Adipose tissue (tissue), 3 donors: ENCODE results near the gene R3HDML. TPM values are rescaled to one million over a fixed set of nuclear protein-coding genes. Genes with fewer than 3 reads are reported as not detected.
"Not testable (repeated sequence)": the region's sequence is repeated elsewhere in the genome, so short reads cannot be mapped to it uniquely, and the experiment has no call there.

ENCODE experiments used
- H3K27ac ChIP-seq: one replicate; pipeline ENCODE4 v1.5.1; 2013; ENCODE audit warnings: low read depth, low read length
- WGBS, 3 donors: extraction: QIAGEN DNeasy Blood & Tissue Kit; methylation state at CpG; one replicate each; pipeline ENCODE4 v1.1.7; 2013; 5-methylcytosine and 5-hydroxymethylcytosine counted together
- polyA plus RNA-seq, 3 donors: library from polyadenylated mRNA; stranded (reverse); fragments of 200-250 nt; gene quantifications; one replicate each; pipeline ENCODE4 v1.2.3, GENCODE V29; 2013
- donor health status: healthy with polysubstance abuse.
- donor health status: Bipolar disorder and iron deficiency.
- donor health status: healthy.

R3HDML gene
- polyA plus RNA-seq, 3 donors: not detected

DNA sequence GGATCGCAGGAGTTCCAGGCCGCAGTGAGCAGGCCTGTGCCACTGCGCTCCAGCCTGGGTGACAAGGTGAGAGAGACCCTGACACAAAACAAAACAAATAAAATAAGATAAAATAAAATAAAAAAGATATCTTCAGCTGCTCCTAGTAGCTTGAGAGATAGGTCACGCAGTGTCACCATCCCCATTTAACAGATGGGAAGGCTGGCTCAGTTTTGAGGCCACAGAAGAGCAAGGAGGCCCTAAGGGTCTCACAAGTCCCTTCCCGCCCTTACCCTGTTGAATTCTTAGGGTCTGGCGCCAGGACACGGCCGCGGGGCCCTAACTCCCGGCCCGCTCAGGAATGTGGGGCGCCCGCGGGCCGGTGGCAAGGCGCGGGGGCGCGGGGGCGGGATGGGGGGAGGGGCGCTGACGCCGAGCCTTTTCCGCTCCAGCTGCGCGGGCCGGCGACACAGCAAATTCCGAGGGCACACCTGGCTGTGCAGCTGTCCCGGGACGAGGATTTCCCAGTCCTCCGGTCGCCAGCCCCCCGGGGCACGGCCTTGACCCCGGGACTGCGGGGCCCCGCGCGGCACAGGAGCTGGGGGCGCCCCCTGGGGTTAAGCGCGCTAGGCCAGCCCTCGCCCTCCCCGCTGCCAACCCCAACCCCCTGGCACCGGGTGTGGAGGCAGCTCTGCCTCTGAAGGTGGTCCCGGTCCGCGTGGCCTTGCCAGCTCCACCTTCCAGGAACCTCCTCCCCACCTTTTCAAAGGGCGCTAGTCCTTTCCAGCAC, 10.3 kb upstream of the R3HDML start:
- no peak overlapping the region for H3K27ac ChIP-seq
- 12 to 15% (median 12%) methylated on average over 47 to 50 of the region's 50 CpGs for WGBS, 3 donors

DNA sequence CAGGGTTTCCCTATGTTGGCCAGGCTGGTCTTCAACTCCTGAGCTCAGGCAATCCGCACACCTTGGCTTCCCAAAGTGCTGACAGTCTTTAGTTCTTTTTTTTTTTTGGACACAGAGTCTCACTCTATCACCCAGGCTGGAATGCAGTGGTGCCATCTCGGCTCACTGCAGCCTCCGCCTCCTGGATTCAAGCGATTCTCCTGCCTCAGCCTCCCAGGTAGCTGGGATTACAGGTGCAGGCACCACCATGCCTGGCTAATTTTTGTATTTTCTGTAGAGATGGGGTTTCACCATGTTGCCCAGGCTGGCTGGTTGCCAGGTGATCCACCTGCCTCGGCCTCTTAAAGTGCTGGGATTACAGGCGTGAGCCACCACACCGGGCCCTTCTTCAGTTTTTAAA, 9.1 kb upstream of the R3HDML start:
- 87 to 93% (median 92%) methylated on average over 7 of the region's 7 CpGs for WGBS, 3 donors
- H3K27ac ChIP-seq: not testable (repeated sequence)

- 79 to 90% (median 88%) methylated on average over 4 of the region's 4 CpGs for WGBS, 3 donors
- H3K27ac ChIP-seq: no peak overlapping the region
Observed at GRCh38 chr20:44328428-44328827, 8.4 kb upstream of the R3HDML start.

- H3K27ac ChIP-seq: no peak overlapping the region
- WGBS, 3 donors: 79 to 93% (median 92%) methylated on average over 2 of the region's 2 CpGs
Observed at GRCh38 chr20:44331201-44331600, 5.6 kb upstream of the R3HDML start.

- 30 to 58% (median 42%) methylated on average over 8 of the region's 8 CpGs for WGBS, 3 donors
- no peak overlapping the region for H3K27ac ChIP-seq
Observed at GRCh38 chr20:44334306-44334705, 2.5 kb upstream of the R3HDML start.

DNA sequence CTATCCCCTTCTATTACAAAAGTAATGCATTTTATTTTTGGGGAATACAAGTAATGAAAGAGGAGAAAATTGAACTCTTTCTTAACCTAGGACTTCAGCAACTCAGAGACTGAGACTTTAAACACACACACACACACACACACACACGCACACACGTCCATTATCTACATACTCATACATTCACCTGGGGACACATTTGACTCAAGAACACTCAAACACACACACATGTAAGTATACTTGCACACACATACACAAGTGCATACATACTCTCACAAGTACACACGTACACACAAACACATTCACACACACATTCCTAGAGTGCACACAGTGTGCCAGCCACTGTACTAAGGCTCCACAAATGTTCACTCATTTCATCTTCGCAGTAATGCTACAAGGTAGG, 2.1 kb upstream of the R3HDML start:
- WGBS, 3 donors: 76 to 87% (median 76%) methylated on average over 4 of the region's 4 CpGs
- H3K27ac ChIP-seq: no peak overlapping the region

- H3K27ac ChIP-seq: no peak overlapping the region
- WGBS, 3 donors: 78 to 88% (median 81%) methylated on average over 2 of the region's 2 CpGs
Observed at GRCh38 chr20:44335675-44336074, 1.2 kb upstream of the R3HDML start.

DNA sequence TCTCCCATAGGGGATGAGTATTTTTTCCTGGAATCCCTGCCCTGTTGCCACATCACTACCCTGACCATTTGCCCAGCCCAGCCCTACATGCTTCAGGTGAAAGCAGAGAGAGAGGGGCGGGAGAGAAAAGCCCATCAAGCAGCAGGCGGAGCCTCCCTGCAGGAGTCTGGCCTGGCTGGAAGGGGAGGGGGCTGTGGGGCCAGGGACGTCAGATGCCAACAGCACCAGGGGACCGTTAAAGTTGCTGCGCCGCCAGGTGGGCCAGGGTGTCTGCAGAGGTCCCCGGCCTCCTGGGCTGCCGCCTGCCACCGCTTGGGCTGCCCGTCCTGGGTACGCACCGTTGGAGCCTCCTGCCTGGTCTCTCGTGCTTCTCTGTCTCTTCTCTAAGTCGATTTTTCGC, 757 bp upstream of the R3HDML start:
- 33 to 55% (median 38%) methylated on average over 7 to 15 of the region's 15 CpGs for WGBS, 3 donors
- no peak overlapping the region for H3K27ac ChIP-seq

- no peak overlapping the region for H3K27ac ChIP-seq
- WGBS, 3 donors: 53 to 72% (median 56%) methylated on average over 6 of the region's 6 CpGs
Observed at GRCh38 chr20:44342248-44342647, 5.4 kb downstream of the R3HDML start.

DNA sequence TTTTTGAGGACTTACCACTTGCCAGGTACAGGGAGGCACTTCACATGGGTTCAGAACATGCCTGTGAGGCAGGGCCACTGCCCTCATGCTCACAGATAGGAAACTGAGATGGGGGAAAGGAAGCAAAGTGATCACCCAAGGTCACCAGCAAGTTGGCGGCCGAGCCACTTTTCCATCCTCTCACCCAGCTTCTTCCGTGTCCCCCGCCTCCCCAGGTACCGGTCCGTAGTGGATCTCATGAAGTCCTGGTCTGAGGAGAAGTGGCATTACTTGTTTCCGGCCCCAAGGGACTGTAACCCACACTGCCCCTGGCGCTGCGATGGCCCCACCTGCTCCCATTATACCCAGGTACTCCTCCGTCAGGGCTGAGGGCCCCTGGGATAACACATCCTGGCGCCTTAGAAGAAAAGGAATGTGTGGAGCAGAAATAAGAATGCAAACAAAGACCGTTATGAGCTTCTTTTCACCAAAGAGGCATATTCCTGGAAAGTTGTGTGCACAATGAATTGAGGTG, 6.4 kb downstream of the R3HDML start:
- 81 to 87% (median 83%) methylated on average over 12 of the region's 12 CpGs for WGBS, 3 donors
- no peak overlapping the region for H3K27ac ChIP-seq

DNA sequence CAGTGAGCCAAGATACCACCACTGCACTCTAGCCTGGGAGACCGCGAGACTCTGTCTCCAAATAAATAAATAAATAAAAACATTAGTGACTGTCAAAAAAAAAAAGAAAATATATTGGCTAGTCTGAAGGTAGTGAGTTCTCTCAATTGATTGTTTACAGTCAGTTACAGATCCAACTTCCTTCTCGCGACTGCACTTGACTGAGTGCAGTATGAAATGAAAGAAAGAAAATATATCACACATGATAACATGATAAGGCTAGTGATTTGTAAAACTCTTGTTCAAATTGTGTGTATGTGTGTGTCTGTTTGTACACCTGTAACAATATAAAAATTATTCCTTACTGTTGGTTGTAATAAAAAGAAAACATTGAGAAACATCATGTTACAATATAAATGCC, 7.9 kb downstream of the R3HDML start:
- 68 to 75% (median 73%) methylated on average over 4 of the region's 4 CpGs for WGBS, 3 donors
- no peak overlapping the region for H3K27ac ChIP-seq

DNA sequence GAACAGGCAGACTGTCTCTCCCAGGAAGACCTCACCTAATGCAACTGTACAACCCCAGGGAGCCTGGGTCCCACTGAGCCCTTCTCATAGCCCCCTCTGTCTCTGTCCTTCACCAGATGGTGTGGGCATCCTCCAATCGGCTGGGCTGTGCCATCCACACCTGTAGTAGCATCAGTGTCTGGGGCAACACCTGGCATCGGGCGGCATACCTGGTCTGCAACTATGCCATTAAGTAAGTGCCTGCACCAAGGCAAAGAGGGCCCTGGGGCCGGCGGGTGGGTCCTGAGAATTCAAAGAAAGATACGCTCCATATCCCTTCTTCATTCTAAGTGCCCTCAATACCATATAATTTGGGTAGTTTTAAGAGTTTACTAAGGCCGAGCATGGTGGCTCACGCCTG, 8.3 kb downstream of the R3HDML start:
- no peak overlapping the region for H3K27ac ChIP-seq
- WGBS, 3 donors: 90 to 93% (median 90%) methylated on average over 8 of the region's 8 CpGs

- H3K27ac ChIP-seq: not testable (repeated sequence)
- 88 to 96% (median 94%) methylated on average over 10 of the region's 10 CpGs for WGBS, 3 donors
Observed at GRCh38 chr20:44345941-44346340, 9.1 kb downstream of the R3HDML start.

DNA sequence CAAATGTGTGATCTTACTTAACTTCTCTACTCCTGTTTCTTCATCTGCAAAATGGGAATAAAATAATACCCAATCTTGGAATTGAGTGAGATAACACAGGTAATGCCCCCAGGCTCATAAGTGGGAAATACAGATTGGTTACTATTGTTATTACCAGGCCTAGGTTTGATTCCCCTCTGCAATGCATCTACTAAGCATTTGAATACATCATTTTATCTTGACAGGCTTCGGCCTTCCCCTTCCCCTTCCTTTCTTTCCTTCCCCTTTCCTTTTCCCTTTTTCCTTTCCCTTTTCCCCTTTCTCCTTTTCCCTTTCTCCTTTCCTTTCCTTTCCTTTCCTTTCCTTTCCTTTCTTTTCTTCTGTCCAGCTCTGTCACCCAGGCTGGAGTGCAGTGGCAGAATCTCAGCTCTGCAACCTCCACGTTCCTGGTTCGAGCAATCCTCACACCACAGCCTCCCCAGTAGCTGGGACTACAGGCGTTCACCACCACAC, 11.4 kb downstream of the R3HDML start:
- WGBS, 3 donors: 84 to 90% (median 85%) methylated on average over 4 of the region's 4 CpGs

DNA sequence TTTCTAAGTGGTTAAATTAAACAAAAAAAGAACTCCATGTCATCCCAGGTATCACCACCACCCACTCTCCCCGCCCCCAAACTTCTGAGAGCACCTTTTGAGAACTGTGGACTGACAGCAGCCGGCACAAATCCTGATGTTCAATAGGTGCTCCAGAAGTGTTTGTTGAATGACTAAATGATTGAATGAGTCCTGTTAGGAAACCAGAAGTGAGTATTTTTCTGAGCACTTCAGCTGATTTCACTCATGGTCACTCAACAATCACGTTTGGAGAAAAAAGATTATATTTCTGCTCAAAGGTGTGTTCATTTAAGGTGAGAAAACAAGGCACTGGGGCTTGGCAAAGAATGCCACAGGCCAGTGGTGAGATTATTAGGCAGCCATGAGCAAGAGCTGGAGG, 12.5 kb downstream of the R3HDML start:
- 76 to 90% (median 78%) methylated on average over 3 of the region's 3 CpGs for WGBS, 3 donors
- no peak overlapping the region for H3K27ac ChIP-seq

More for the DNA sequence above, 11.4 kb downstream of the R3HDML start:
- H3K27ac ChIP-seq: no peak overlapping the region

DNA sequence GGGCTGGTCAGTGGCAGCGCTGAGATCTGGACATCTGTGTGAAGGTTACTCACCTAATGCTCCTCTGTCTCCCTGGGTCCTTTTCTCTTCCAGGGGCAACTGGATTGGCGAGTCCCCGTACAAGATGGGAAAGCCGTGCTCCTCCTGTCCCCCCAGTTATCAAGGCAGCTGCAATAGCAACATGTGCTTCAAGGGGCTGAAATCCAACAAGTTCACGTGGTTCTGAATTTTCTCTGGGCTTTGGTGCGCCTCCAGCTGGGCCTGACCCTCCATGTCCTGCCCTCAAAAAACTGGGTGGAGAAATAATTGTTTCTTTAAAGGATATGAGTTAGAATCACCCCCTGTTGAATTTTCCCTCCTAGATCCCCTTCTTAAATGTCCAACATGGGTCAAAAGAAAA, 13.7 kb downstream of the R3HDML start:
- no peak overlapping the region for H3K27ac ChIP-seq

GRCh38 chr20:44354979-44355497, 18.2 kb downstream of the R3HDML start:
- 33 to 88% (median 80%) methylated on average over 6 of the region's 6 CpGs for WGBS, 3 donors
- no peak overlapping the region for H3K27ac ChIP-seq

More for the DNA sequence above, 13.7 kb downstream of the R3HDML start:
- 84 to 91% (median 85%) methylated on average over 6 of the region's 6 CpGs for WGBS, 3 donors

DNA sequence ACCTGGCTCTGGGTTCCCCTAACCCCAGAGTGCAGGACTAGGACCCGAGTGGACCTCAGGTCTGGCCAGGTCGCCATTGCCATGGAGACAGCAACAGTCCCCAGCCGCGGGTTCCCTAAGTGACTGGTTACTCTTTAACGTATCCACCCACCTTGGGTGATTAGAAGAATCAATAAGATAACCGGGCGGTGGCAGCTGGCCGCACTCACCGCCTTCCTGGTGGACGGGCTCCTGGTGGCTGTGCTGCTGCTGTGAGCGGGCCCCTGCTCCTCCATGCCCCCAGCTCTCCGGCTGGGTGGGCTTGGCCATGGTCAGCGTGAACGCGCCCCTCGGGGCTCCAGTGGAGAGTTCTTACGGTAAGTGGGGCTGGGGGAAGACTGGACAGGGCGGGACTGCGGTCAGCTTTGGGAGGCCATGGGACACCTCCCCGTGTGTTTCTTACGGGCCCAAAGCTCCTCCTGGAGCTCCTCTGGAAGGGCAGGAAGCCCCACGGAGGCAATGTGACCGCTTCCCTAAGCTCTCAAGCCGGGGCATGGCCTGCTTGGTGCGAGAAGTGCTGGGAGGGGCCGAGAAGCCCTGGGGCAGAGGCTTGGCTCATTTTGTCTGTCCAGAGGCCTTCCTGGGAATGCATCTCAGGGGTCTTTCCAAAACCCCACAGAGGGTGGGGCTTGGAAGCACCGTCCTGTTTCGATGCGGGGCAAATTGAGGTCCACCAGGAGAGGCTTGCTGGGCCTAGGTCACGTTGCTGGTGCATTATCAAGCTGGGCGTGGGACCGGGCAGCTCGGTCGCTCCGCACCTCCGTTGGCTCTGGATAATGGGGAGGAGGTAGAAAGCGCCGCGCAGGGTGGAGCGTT, 18.9 kb downstream of the R3HDML start, which contains the start of gene HNF4A:
HNF4A (plus strand) TSS at position 202 of the 855 bp plus-strand sequence; CDS start at position 308, 106 bp downstream.
- 28 to 91% (median 85%) methylated on average over 40 of the region's 40 CpGs for WGBS, 3 donors

GRCh38 chr20:44356353-44356723, 19.5 kb downstream of the R3HDML start:
- no peak overlapping the region for H3K27ac ChIP-seq
- WGBS, 3 donors: 24 to 88% (median 84%) methylated on average over 14 of the region's 14 CpGs

More for the DNA sequence above, 18.9 kb downstream of the R3HDML start, which contains the start of gene HNF4A:
- H3K27ac ChIP-seq: no peak within 1 kb of the TSS
